SJSA1 (cell line): ENCODE results near the gene RBMS3. TPM values are rescaled to one million over a fixed set of nuclear protein-coding genes. Genes with fewer than 3 reads are reported as not detected.
A peak's percentile ranks its signal among the peaks of the same experiment; 100 is the strongest.
"Not testable (repeated sequence)": the region's sequence is repeated elsewhere in the genome, so short reads cannot be mapped to it uniquely, and the experiment has no call there.

Source experiments
- DNase-seq, 2 experiments: peaks; one replicate each; pipeline ENCODE4 v3.0.0-alpha.2; 2015 to 2020; ENCODE audit warnings: low spot score in 2 of 2, low read depth in 1 of 2
- H3K27ac ChIP-seq: fragments of 250-450 bp; sonication (Bioruptor Pico); 2 replicates; pipeline ENCODE4 v1.5.1; 2020; ENCODE audit warnings: mild to moderate bottlenecking, moderate library complexity
- H3K27me3 ChIP-seq: fragments of 250-450 bp; sonication (Bioruptor Pico); replicated peaks from 2 replicates; pipeline ENCODE4 v1.5.1; 2020; ENCODE audit warnings: mild to moderate bottlenecking, moderate library complexity
- H3K36me3 ChIP-seq: fragments of 250-450 bp; sonication (Bioruptor Pico); 2 replicates; pipeline ENCODE4 v1.5.1; 2020; ENCODE audit warnings: mild to moderate bottlenecking
- H3K4me1 ChIP-seq: fragments of 250-450 bp; sonication (Bioruptor Pico); replicated peaks from 2 replicates; pipeline ENCODE4 v1.6.1; 2021; ENCODE audit warnings: mild to moderate bottlenecking
- H3K4me3 ChIP-seq: fragments of 250-450 bp; sonication (Bioruptor Pico); 2 replicates; pipeline ENCODE4 v1.5.1; 2020; ENCODE audit warnings: mild to moderate bottlenecking
- H3K9me3 ChIP-seq: fragments of 250-450 bp; sonication (Bioruptor Pico); replicated peaks from 2 replicates; pipeline ENCODE4 v1.5.1; 2020; ENCODE audit warnings: mild to moderate bottlenecking
- total RNA-seq: library from RNA; depleted of rRNA; stranded (reverse); fragments of >200 nt; shearing (Covaris generic); gene quantifications from 2 replicates; pipeline ENCODE4 v1.2.3, GENCODE V29; 2014

The RBMS3 gene
- total RNA-seq, 1 experiment from 2014 or later: 31.7 TPM

GRCh38 chr3:29468187-29468586, 187.3 kb downstream of the RBMS3 start:
- Histone ChIP-seq H3K27ac (no peak overlapping the region), H3K27me3 (no peaks in the 10 kb centered on the region), H3K9me3 (no peaks in the 10 kb centered on the region), H3K36me3 (no peaks in the 10 kb centered on the region), H3K4me3 (no peak overlapping the region), H3K4me1 (peaks cover 40% of the 10 kb centered on the region)
- peak; percentile 62 to 66 for DNase-seq

GRCh38 chr3:29473481-29474170, 192.8 kb downstream of the RBMS3 start:
- H3K9me3 ChIP-seq, H3K4me3 ChIP-seq, H3K27ac ChIP-seq, H3K27me3 ChIP-seq, H3K4me1 ChIP-seq, DNase-seq, H3K36me3 ChIP-seq: not testable (repeated sequence)

- H3K27me3 ChIP-seq: no peaks in the 10 kb centered on the region
- H3K4me1 ChIP-seq: no peaks in the 10 kb centered on the region
- no peaks in the 10 kb centered on the region for H3K9me3 ChIP-seq
- H3K36me3 ChIP-seq: peaks cover 3% of the 10 kb centered on the region; the same call in 1 of the 2 replicates
- H3K4me3 ChIP-seq: no peak overlapping the region
- DNase-seq: no peak
- no peak overlapping the region for H3K27ac ChIP-seq
These were observed 194.5 kb downstream of the RBMS3 start for GRCh38 chr3:29475305-29475840.

GRCh38 chr3:29475854-29476253, 195.0 kb downstream of the RBMS3 start:
- H3K4me1 ChIP-seq: no peaks in the 10 kb centered on the region
- H3K27ac ChIP-seq: no peak overlapping the region
- no peak for DNase-seq
- no peak overlapping the region for H3K4me3 ChIP-seq
- H3K9me3 ChIP-seq: no peaks in the 10 kb centered on the region
- H3K27me3 ChIP-seq: no peaks in the 10 kb centered on the region
- peaks cover 3% of the 10 kb centered on the region; the same call in 1 of the 2 replicates for H3K36me3 ChIP-seq

- no peaks in the 10 kb centered on the region for H3K4me1 ChIP-seq
- no peaks in the 10 kb centered on the region for H3K27me3 ChIP-seq
- no peaks in the 10 kb centered on the region for H3K9me3 ChIP-seq
- H3K27ac ChIP-seq: no peak overlapping the region
- DNase-seq: no peak
- H3K36me3 ChIP-seq: peaks cover 3% of the 10 kb centered on the region; the same call in 1 of the 2 replicates
- no peak overlapping the region for H3K4me3 ChIP-seq
These were observed 197.7 kb downstream of the RBMS3 start for GRCh38 chr3:29478611-29479010.

GRCh38 chr3:29481249-29481648, 200.4 kb downstream of the RBMS3 start:
- no peak overlapping the region for H3K27ac ChIP-seq
- no peaks in the 10 kb centered on the region for H3K4me1 ChIP-seq
- no peak overlapping the region for H3K4me3 ChIP-seq
- H3K9me3 ChIP-seq: no peaks in the 10 kb centered on the region
- H3K36me3 ChIP-seq: peaks cover 3% of the 10 kb centered on the region; the same call in 1 of the 2 replicates
- no peak for DNase-seq
- no peaks in the 10 kb centered on the region for H3K27me3 ChIP-seq

- Histone ChIP-seq H3K9me3 (no peaks in the 10 kb centered on the region), H3K4me1 (no peaks in the 10 kb centered on the region), H3K36me3 (peaks cover 3% of the 10 kb centered on the region; the same call in 1 of the 2 replicates), H3K27me3 (no peaks in the 10 kb centered on the region), H3K4me3 (no peak overlapping the region), H3K27ac (no peak overlapping the region)
- DNase-seq: no peak
These were observed 201.3 kb downstream of the RBMS3 start for GRCh38 chr3:29481969-29482767.

- Histone ChIP-seq H3K9me3 (no peaks in the 10 kb centered on the region), H3K27me3 (no peaks in the 10 kb centered on the region), H3K4me3 (no peak overlapping the region), H3K4me1 (no peaks in the 10 kb centered on the region), H3K27ac (no peak overlapping the region), H3K36me3 (peaks cover 9% of the 10 kb centered on the region; the same call in 1 of the 2 replicates)
- DNase-seq: no peak
These were observed 203.8 kb downstream of the RBMS3 start for GRCh38 chr3:29484633-29485032.

- peaks cover 19% of the 10 kb centered on the region; the same call in 1 of the 2 replicates for H3K36me3 ChIP-seq
- DNase-seq: no peak
- no peak overlapping the region for H3K27ac ChIP-seq
- H3K4me1 ChIP-seq: no peaks in the 10 kb centered on the region
- H3K4me3 ChIP-seq: no peak overlapping the region
- no peaks in the 10 kb centered on the region for H3K27me3 ChIP-seq
- H3K9me3 ChIP-seq: no peaks in the 10 kb centered on the region
These were observed 205.2 kb downstream of the RBMS3 start for GRCh38 chr3:29486096-29486495.

- peaks cover 19% of the 10 kb centered on the region; the same call in 1 of the 2 replicates for H3K36me3 ChIP-seq
- DNase-seq: no peak
- no peaks in the 10 kb centered on the region for H3K4me1 ChIP-seq
- H3K4me3 ChIP-seq: no peak overlapping the region
- H3K27ac ChIP-seq: no peak overlapping the region
- H3K27me3 ChIP-seq: no peaks in the 10 kb centered on the region
- H3K9me3 ChIP-seq: no peaks in the 10 kb centered on the region
These were observed 206.0 kb downstream of the RBMS3 start for GRCh38 chr3:29486917-29487316.

- Histone ChIP-seq H3K27ac (no peak overlapping the region), H3K27me3 (no peaks in the 10 kb centered on the region), H3K4me1 (peaks cover 2% of the 10 kb centered on the region; the same call in 1 of the 2 replicates), H3K4me3 (no peak overlapping the region), H3K9me3 (no peaks in the 10 kb centered on the region), H3K36me3 (peaks cover 19% of the 10 kb centered on the region)
- no peak for DNase-seq
These were observed 208.1 kb downstream of the RBMS3 start for GRCh38 chr3:29488922-29489321.

GRCh38 chr3:29493109-29493508, 212.2 kb downstream of the RBMS3 start:
- Histone ChIP-seq H3K27me3 (no peaks in the 10 kb centered on the region), H3K36me3 (peaks cover 15% of the 10 kb centered on the region), H3K4me1 (peaks cover 11% of the 10 kb centered on the region), H3K9me3 (no peaks in the 10 kb centered on the region), H3K4me3 (no peak overlapping the region), H3K27ac (no peak overlapping the region)
- DNase-seq: no peak

GRCh38 chr3:29494305-29495036, 213.6 kb downstream of the RBMS3 start:
- DNase-seq: peak in 1 of 2 experiments; percentile 21
- no peak overlapping the region for H3K4me3 ChIP-seq

More at GRCh38 chr3:29494305-29495036, 213.6 kb downstream of the RBMS3 start:
- peaks cover 11% of the 10 kb centered on the region for H3K4me1 ChIP-seq
- H3K36me3 ChIP-seq: peaks cover 10% of the 10 kb centered on the region; the same call in 1 of the 2 replicates
- peak overlapping the region; percentile 35; the same call in 1 of the 2 replicates for H3K27ac ChIP-seq
- no peaks in the 10 kb centered on the region for H3K9me3 ChIP-seq
- H3K27me3 ChIP-seq: no peaks in the 10 kb centered on the region
